ENCODE measurements around the gene SEL1L3.

Gene SEL1L3

DNA sequence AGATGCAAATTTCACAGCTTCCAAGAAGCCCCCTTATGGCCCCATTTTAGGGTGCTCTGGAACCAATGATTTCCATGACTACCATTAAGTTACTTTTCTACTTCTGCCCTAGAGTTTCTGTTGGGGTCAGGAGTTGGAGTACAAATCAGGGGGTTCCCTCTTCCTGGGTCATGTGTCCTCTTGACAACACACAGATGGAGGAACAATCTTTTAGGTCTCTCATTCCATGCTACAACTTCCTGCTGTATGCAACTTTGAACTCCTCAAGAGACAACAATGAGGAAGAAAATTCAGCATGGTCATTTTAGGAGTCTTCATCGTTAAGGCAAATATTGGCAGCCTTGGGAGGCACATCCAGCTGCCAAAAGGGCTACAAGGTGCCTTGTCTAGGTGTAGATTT, 79.7 kb downstream of the SEL1L3 start:
- Histone ChIP-seq H3K27me3 (ENCODE audit: control insufficient read depth in 5 of 5, insufficient read depth in 4 of 5, low read length in 5 of 5) (no peaks in the 10 kb centered on the region), H3K9me3 (ENCODE audit: control insufficient read depth in 5 of 5, low read length in 5 of 5) (no peaks in the 10 kb centered on the region), H3K9ac (ENCODE audit: low read length in 5 of 5) (no peak overlapping the region), H3K4me3 (ENCODE audit: low read depth in 1 of 5, low read length in 5 of 5) (no peak overlapping the region), H3K4me1 (ENCODE audit: control insufficient read depth in 5 of 5, insufficient read depth in 5 of 5, low read length in 5 of 5) (no peaks in the 10 kb centered on the region), H3K36me3 (ENCODE audit: control insufficient read depth in 5 of 5, insufficient read depth in 5 of 5, low read length in 5 of 5) (peaks cover 0 to 27% (median 4%) of the 10 kb centered on the region in 5 donors), H3K27ac (ENCODE audit: low read depth, low read length) (no peak overlapping the region)

DNA sequence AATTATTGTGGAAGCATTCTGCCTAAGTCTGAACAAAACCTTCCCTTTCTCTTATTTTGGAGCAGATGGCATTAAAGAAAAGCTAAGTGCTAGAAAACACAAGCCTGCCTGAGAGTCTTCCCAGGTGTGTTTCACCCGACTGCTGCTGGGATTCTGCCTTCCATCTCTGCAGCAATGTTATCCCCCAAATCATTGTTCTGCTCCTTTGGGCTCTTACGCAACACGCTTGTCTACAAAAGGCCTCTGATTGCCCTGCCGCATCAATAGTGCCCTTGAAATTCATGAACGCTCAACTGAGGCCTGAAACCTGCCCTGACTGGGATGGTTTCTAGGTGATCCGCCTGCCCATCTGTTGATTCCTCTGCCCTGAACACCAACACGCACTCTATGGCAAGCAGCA, 80.3 kb downstream of the SEL1L3 start:
- Histone ChIP-seq H3K9me3 (ENCODE audit: control insufficient read depth in 5 of 5, low read length in 5 of 5) (no peaks in the 10 kb centered on the region), H3K9ac (ENCODE audit: low read length in 5 of 5) (no peak overlapping the region), H3K36me3 (ENCODE audit: control insufficient read depth in 5 of 5, insufficient read depth in 5 of 5, low read length in 5 of 5) (peaks cover 0 to 30% (median 6%) of the 10 kb centered on the region in 5 donors), H3K27me3 (ENCODE audit: control insufficient read depth in 5 of 5, insufficient read depth in 4 of 5, low read length in 5 of 5) (no peaks in the 10 kb centered on the region), H3K4me3 (ENCODE audit: low read depth in 1 of 5, low read length in 5 of 5) (no peak overlapping the region), H3K4me1 (ENCODE audit: control insufficient read depth in 5 of 5, insufficient read depth in 5 of 5, low read length in 5 of 5) (no peaks in the 10 kb centered on the region), H3K27ac (ENCODE audit: low read depth, low read length) (no peak overlapping the region)

DNA sequence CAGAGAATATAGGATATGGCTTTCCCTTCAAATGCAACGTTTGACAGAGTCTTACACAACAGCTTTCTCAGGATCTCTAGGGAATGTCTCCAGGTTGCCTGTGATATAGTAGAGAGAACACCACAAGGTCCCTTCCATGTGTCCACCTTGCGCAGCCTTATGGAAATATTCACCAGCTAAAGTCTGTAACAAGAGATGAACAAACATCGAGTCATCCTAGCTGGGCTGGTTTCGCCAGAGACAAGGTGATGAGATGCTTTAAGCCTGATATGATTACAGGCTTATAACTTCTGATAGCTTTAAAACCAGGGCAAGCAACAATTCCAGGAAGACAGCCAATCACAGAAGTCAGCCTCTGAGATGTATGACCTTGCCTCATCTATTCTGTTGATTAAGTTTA, 83.8 kb downstream of the SEL1L3 start:
- Histone ChIP-seq H3K27ac (ENCODE audit: low read depth, low read length) (no peak overlapping the region), H3K9me3 (ENCODE audit: control insufficient read depth in 5 of 5, low read length in 5 of 5) (peaks cover 0 to 6% (median 0%) of the 10 kb centered on the region in 5 donors), H3K4me1 (ENCODE audit: control insufficient read depth in 5 of 5, insufficient read depth in 5 of 5, low read length in 5 of 5) (no peaks in the 10 kb centered on the region), H3K36me3 (ENCODE audit: control insufficient read depth in 5 of 5, insufficient read depth in 5 of 5, low read length in 5 of 5) (peaks cover 0 to 22% (median 6%) of the 10 kb centered on the region in 5 donors), H3K27me3 (ENCODE audit: control insufficient read depth in 5 of 5, insufficient read depth in 4 of 5, low read length in 5 of 5) (no peaks in the 10 kb centered on the region), H3K4me3 (ENCODE audit: low read depth in 1 of 5, low read length in 5 of 5) (no peak overlapping the region), H3K9ac (ENCODE audit: low read length in 5 of 5) (no peak overlapping the region)

DNA sequence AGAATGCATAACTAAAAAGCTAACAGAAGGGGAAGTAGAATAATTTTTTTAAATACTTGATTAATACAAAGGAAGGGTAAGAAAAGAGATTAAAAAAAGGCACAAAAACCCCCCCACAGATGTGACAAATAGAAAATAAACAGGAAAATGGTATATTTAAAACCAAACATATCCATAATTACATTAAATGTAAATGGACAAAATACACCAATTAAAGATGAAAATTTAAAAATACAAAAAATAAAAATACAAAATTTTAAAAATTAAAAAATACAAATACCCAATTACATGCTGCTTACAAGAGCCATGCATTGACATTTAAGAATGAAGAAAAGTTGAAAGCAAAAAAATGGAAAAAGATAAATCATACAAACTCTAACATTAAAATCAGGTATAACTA, 86.0 kb downstream of the SEL1L3 start:
- Histone ChIP-seq H3K9ac (ENCODE audit: low read length in 5 of 5) (no peak overlapping the region), H3K4me1 (ENCODE audit: control insufficient read depth in 5 of 5, insufficient read depth in 5 of 5, low read length in 5 of 5) (no peaks in the 10 kb centered on the region), H3K27ac (ENCODE audit: low read depth, low read length) (no peak overlapping the region), H3K36me3 (ENCODE audit: control insufficient read depth in 5 of 5, insufficient read depth in 5 of 5, low read length in 5 of 5) (peaks cover 0 to 14% (median 2%) of the 10 kb centered on the region in 5 donors), H3K27me3 (ENCODE audit: control insufficient read depth in 5 of 5, insufficient read depth in 4 of 5, low read length in 5 of 5) (no peaks in the 10 kb centered on the region), H3K4me3 (ENCODE audit: low read depth in 1 of 5, low read length in 5 of 5) (no peak overlapping the region), H3K9me3 (ENCODE audit: control insufficient read depth in 5 of 5, low read length in 5 of 5) (peaks cover 0 to 6% (median 0%) of the 10 kb centered on the region in 5 donors)

DNA sequence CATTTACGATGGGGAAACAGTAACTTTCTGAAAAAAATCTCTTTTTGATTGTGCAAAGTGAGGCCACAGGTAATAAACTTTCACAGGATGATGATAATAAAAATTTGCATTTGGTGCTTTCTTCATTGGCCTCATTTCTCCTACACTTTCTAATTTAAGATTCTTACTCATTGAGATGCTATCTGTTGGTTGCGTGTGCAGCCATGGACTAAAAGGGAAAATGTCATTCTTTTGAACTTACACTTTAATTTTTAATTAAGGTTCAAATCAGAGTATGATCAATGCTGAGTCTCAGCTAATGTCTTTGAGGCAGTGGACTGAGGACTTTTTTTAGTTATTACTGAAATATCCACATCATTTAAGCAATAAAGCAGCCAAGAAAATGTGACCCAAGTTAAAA, 87.6 kb downstream of the SEL1L3 start:
- Histone ChIP-seq H3K4me3 (ENCODE audit: low read depth in 1 of 5, low read length in 5 of 5) (no peak overlapping the region), H3K9me3 (ENCODE audit: control insufficient read depth in 5 of 5, low read length in 5 of 5) (peaks cover 0 to 6% (median 0%) of the 10 kb centered on the region in 5 donors), H3K4me1 (ENCODE audit: control insufficient read depth in 5 of 5, insufficient read depth in 5 of 5, low read length in 5 of 5) (peaks cover 0 to 6% (median 0%) of the 10 kb centered on the region in 5 donors), H3K27ac (ENCODE audit: low read depth, low read length) (no peak overlapping the region), H3K9ac (ENCODE audit: low read length in 5 of 5) (no peak overlapping the region), H3K27me3 (ENCODE audit: control insufficient read depth in 5 of 5, insufficient read depth in 4 of 5, low read length in 5 of 5) (no peaks in the 10 kb centered on the region), H3K36me3 (ENCODE audit: control insufficient read depth in 5 of 5, insufficient read depth in 5 of 5, low read length in 5 of 5) (peaks cover 0 to 6% (median 2%) of the 10 kb centered on the region in 5 donors)

DNA sequence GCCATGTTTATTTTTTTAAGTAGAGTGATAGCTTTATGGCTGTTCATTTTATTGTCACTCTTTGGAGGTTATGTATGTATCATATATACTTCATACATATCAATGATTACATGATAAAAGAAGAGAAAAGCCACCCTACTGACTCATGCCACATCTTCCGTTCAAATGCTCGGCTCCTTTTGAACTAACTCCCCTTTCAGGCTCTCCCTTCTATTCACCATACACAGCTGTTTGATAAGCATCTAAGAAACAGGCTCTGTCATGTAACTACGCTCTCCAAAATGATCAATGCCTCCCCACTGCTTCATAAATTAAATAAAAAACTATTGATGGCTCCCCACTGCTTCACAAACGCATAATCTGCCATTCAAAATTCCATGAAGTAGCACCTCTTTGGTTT, 89.4 kb downstream of the SEL1L3 start:
- Histone ChIP-seq H3K27ac (ENCODE audit: low read depth, low read length) (no peak overlapping the region), H3K9ac (ENCODE audit: low read length in 5 of 5) (no peak overlapping the region), H3K9me3 (ENCODE audit: control insufficient read depth in 5 of 5, low read length in 5 of 5) (peaks cover 0 to 6% (median 0%) of the 10 kb centered on the region in 5 donors), H3K4me3 (ENCODE audit: low read depth in 1 of 5, low read length in 5 of 5) (no peak overlapping the region), H3K36me3 (ENCODE audit: control insufficient read depth in 5 of 5, insufficient read depth in 5 of 5, low read length in 5 of 5) (peaks cover 0 to 3% (median 0%) of the 10 kb centered on the region in 5 donors), H3K27me3 (ENCODE audit: control insufficient read depth in 5 of 5, insufficient read depth in 4 of 5, low read length in 5 of 5) (no peaks in the 10 kb centered on the region), H3K4me1 (ENCODE audit: control insufficient read depth in 5 of 5, insufficient read depth in 5 of 5, low read length in 5 of 5) (peaks cover 0 to 6% (median 0%) of the 10 kb centered on the region in 5 donors)

DNA sequence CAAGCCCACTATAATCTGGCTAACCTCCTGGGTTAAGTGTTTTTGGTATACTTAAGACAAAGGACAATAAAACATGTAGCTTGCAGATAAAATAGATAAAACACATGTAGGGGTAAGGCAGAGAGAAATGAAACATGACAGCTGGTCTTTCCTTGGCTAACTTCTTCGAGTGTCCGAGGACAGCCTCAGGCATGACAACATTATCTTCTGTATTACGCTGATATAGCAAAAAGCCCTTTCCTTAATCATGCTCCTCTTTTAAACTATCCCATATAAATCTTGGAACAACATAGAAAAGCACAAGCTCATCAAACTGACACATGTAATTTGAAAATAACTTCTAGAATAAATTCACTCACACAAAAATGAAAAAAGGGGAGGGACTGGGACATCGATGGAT, 91.1 kb downstream of the SEL1L3 start:
- peaks cover 0 to 6% (median 0%) of the 10 kb centered on the region in 5 donors for H3K9me3 ChIP-seq (ENCODE audit: control insufficient read depth in 5 of 5, low read length in 5 of 5)
- no peak overlapping the region for H3K9ac ChIP-seq (ENCODE audit: low read length in 5 of 5)
- peaks cover 0 to 6% (median 0%) of the 10 kb centered on the region in 5 donors for H3K4me1 ChIP-seq (ENCODE audit: control insufficient read depth in 5 of 5, insufficient read depth in 5 of 5, low read length in 5 of 5)
- H3K36me3 ChIP-seq (ENCODE audit: control insufficient read depth in 5 of 5, insufficient read depth in 5 of 5, low read length in 5 of 5): peaks cover 0 to 1% (median 0%) of the 10 kb centered on the region in 5 donors
- no peak overlapping the region for H3K27ac ChIP-seq (ENCODE audit: low read depth, low read length)
- no peak overlapping the region for H3K4me3 ChIP-seq (ENCODE audit: low read depth in 1 of 5, low read length in 5 of 5)
- H3K27me3 ChIP-seq (ENCODE audit: control insufficient read depth in 5 of 5, insufficient read depth in 4 of 5, low read length in 5 of 5): no peaks in the 10 kb centered on the region

DNA sequence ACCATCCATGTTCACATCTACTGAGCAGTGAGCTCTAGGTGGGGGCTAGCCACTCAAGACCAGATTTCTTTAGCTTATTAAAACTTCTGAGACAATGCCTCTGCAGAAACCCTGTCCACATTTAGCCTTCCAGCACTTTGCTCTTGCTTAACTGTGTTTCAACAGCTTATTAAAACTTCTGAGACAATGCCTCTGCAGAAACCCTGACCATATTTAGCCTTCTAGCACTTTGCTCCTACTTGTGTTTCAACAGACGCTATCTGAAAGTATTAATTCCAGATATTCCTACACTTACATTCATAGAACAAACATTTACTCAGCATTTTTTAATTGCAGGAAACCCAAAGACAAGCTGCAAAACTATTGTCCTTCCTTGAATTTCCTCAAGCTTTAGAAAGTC, 91.9 kb downstream of the SEL1L3 start:
- Histone ChIP-seq H3K4me1 (ENCODE audit: control insufficient read depth in 5 of 5, insufficient read depth in 5 of 5, low read length in 5 of 5) (peaks cover 0 to 6% (median 0%) of the 10 kb centered on the region in 5 donors), H3K9me3 (ENCODE audit: control insufficient read depth in 5 of 5, low read length in 5 of 5) (peaks cover 0 to under 1% (median 0%) of the 10 kb centered on the region in 5 donors), H3K36me3 (ENCODE audit: control insufficient read depth in 5 of 5, insufficient read depth in 5 of 5, low read length in 5 of 5) (peaks cover 0 to 7% (median 4%) of the 10 kb centered on the region in 5 donors), H3K27ac (ENCODE audit: low read depth, low read length) (no peak overlapping the region), H3K9ac (ENCODE audit: low read length in 5 of 5) (no peak overlapping the region), H3K4me3 (ENCODE audit: low read depth in 1 of 5, low read length in 5 of 5) (no peak overlapping the region), H3K27me3 (ENCODE audit: control insufficient read depth in 5 of 5, insufficient read depth in 4 of 5, low read length in 5 of 5) (no peaks in the 10 kb centered on the region)

DNA sequence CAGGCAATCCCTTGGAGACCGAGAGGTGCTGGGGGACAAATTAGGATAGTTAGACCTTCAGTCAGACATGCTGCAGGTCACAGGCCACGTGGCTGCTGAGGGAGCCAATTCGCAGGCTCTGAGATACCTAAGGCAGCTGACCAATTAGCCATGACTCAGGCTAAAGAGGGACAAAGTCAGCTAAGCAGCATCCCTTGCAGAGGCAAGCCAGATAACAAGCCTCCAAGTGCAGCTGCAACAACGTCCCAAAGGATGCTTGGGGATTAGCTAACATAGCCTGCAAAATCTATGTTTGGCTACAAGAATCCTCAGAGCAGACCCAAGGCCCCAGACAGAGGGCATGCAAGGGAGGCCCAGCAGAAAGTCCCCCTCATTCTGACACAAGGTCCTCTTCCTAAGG, 93.5 kb downstream of the SEL1L3 start:
- Histone ChIP-seq H3K4me3 (ENCODE audit: low read depth in 1 of 5, low read length in 5 of 5) (no peak overlapping the region), H3K9me3 (ENCODE audit: control insufficient read depth in 5 of 5, low read length in 5 of 5) (no peaks in the 10 kb centered on the region), H3K36me3 (ENCODE audit: control insufficient read depth in 5 of 5, insufficient read depth in 5 of 5, low read length in 5 of 5) (peaks cover 0 to 12% (median 4%) of the 10 kb centered on the region in 5 donors), H3K27me3 (ENCODE audit: control insufficient read depth in 5 of 5, insufficient read depth in 4 of 5, low read length in 5 of 5) (no peaks in the 10 kb centered on the region), H3K27ac (ENCODE audit: low read depth, low read length) (no peak overlapping the region), H3K9ac (ENCODE audit: low read length in 5 of 5) (no peak overlapping the region), H3K4me1 (ENCODE audit: control insufficient read depth in 5 of 5, insufficient read depth in 5 of 5, low read length in 5 of 5) (peaks cover 0 to 6% (median 0%) of the 10 kb centered on the region in 5 donors)

DNA sequence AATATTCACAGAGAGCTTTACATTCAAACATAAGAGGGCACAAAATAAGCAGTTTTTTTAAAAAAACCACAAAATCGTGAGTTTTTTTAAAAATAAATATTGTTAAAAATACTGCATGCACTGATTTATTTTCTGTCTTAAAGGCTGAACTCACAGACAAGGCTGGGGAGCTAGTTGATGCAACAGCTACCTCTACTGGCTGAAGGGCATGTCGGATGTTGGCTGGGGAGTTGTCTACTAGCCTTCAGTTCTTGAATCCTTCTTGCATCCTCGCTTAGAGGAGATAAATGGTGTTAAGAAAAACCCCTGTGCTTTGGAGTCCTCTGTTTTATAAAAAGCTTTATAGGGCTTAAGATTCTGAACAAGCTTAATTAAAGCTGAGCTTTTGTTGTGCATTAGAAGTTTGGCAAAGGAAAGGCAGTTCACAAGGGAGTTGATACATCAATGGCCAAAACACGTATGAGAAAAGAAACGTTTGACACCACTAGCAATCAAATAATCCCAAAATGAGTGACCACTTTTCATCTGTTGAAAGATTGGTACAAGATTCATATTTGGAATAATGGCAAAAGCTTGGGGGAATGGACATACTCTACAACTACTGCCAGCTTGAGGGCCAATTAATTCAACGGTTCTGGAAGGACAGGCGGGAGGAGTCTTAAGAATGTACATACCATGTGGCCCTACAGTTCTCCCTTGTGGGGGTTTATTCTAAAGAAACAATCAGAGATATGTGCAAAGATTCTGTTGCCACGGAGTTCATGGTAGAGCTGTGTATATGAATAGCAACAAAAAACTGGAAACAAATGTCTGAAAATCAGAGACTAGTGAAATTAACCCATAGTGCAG, 94.7 kb downstream of the SEL1L3 start:
- H3K9me3 ChIP-seq (ENCODE audit: control insufficient read depth in 5 of 5, low read length in 5 of 5): no peaks in the 10 kb centered on the region
- no peak overlapping the region for H3K9ac ChIP-seq (ENCODE audit: low read length in 5 of 5)
- H3K27me3 ChIP-seq (ENCODE audit: control insufficient read depth in 5 of 5, insufficient read depth in 4 of 5, low read length in 5 of 5): no peaks in the 10 kb centered on the region

More for the DNA sequence above, 94.7 kb downstream of the SEL1L3 start:
- Histone ChIP-seq H3K4me3 (ENCODE audit: low read depth in 1 of 5, low read length in 5 of 5) (no peak overlapping the region), H3K36me3 (ENCODE audit: control insufficient read depth in 5 of 5, insufficient read depth in 5 of 5, low read length in 5 of 5) (peaks cover 0 to 12% (median 4%) of the 10 kb centered on the region in 5 donors), H3K27ac (ENCODE audit: low read depth, low read length) (no peak overlapping the region), H3K4me1 (ENCODE audit: control insufficient read depth in 5 of 5, insufficient read depth in 5 of 5, low read length in 5 of 5) (peaks cover 0 to 6% (median 0%) of the 10 kb centered on the region in 5 donors)
